22Rv1 (cell line): ENCODE data around the gene MYH16.

Experiments used
- ZFX ChIP-seq: fragments of 450-650 bp; IDR thresholded peaks from 2 replicates; pipeline ENCODE4 v1.6.1; 2017; ENCODE audit warnings: antibody characterized with exemption, borderline replicate concordance
- TF ChIP-seq, protein P1 (sequence below): fragments of 450-650 bp; IDR thresholded peaks from 2 replicates; pipeline ENCODE4 v1.5.1; 2017; ENCODE audit warnings: mild to moderate bottlenecking

DNA sequence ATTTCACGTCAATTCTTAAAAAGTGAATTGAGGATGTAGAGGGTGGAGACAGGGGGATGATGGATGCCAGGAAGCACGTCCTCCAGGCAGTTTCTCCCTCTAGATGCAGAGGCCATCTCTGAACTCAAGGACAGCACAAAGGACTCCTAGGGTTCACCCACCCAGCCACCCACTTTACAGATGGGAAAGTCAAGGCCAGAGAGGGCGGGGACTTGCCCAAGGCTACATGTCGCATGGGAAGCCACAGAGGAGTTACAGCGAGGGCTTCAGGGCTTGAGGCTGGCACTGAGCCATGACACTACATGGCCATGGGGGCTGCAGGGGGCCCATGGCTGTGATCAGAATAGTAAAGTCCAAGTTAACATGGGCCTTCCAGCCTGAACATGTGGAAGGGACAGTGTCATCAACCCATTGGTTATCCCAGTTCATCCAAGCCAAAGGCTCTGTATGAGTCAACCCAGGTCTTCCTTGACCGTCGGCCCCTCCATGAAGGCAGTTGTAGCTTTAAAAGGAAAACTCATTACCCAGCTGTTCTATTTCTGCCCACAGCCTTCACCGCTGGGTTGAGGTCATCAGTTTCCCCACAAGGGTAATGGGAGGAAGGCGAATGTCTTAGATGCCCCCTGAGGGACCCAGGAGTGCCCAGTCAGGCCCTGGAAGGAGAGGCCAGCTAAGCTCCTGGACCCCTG, 40.4 kb upstream of the MYH16 start:
- TF ChIP-seq, protein P1, sequence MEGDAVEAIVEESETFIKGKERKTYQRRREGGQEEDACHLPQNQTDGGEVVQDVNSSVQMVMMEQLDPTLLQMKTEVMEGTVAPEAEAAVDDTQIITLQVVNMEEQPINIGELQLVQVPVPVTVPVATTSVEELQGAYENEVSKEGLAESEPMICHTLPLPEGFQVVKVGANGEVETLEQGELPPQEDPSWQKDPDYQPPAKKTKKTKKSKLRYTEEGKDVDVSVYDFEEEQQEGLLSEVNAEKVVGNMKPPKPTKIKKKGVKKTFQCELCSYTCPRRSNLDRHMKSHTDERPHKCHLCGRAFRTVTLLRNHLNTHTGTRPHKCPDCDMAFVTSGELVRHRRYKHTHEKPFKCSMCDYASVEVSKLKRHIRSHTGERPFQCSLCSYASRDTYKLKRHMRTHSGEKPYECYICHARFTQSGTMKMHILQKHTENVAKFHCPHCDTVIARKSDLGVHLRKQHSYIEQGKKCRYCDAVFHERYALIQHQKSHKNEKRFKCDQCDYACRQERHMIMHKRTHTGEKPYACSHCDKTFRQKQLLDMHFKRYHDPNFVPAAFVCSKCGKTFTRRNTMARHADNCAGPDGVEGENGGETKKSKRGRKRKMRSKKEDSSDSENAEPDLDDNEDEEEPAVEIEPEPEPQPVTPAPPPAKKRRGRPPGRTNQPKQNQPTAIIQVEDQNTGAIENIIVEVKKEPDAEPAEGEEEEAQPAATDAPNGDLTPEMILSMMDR: no peak
- no peak for TF ChIP-seq ZFX
